ENCODE measurements around the gene RBM18. TPM values are rescaled to one million over a fixed set of nuclear protein-coding genes. Genes with fewer than 3 reads are reported as not detected.
A peak's percentile ranks its signal among the peaks of the same experiment; 100 is the strongest.

The RBM18 gene
- total and polyA plus RNA-seq, 2 of the 4 experiments (the other 2 are of a cell fraction): 8.4 to 15.6 TPM

- CTCF ChIA-PET: no interaction called here
- in situ Hi-C loops (cut with MboI; ENCODE audit: low sequenced_read_pairs): no loop called here
Observed at GRCh38 chr9:122213102-122213588, 51.5 kb downstream of the RBM18 start.

More at GRCh38 chr9:122213102-122213588, 51.5 kb downstream of the RBM18 start:
- Histone ChIP-seq H4K8ac (ENCODE audit: low read depth in 2 of 2, low read length in 2 of 2) (no peak overlapping the region), H2BK20ac (ENCODE audit: low read depth, low read length) (no peak overlapping the region), H2BK120ac (ENCODE audit: low read depth, low read length) (no peak overlapping the region), H2BK5ac (ENCODE audit: low read depth, low read length, poor library complexity, severe bottlenecking) (no peak overlapping the region), H4K5ac (ENCODE audit: low read depth, low read length) (no peak overlapping the region), H3K18ac (ENCODE audit: low read depth, low read length) (no peak overlapping the region), H3K14ac (replicated peaks; ENCODE audit: low read depth, low read length) (no peak overlapping the region), H3K9ac (ENCODE audit: low read depth, low read length) (no peak overlapping the region), H2AFZ (replicated peaks; ENCODE audit: low read length, poor library complexity) (peak overlapping the region; percentile 84), H3K27me3 (ENCODE audit: control insufficient read depth, insufficient read depth, low read length) (peaks cover 71% of the 10 kb centered on the region), H3K4me2 (ENCODE audit: low read depth, low read length) (no peak overlapping the region), H3K4ac (ENCODE audit: low read depth, low read length) (no peak overlapping the region), H3K23ac (ENCODE audit: low read depth, low read length) (no peak overlapping the region), H3K9me1 (ENCODE audit: insufficient read depth, low read length) (no peaks in the 10 kb centered on the region), H2AK9ac (replicated peaks; ENCODE audit: low read depth, low read length, poor library complexity) (peak overlapping the region; percentile 15), H2BK15ac (ENCODE audit: low read depth, low read length) (no peak overlapping the region), H2AK5ac (ENCODE audit: low read depth, low read length) (no peak overlapping the region), H3K79me1 (ENCODE audit: low read depth in 1 of 2, low read length in 2 of 2) (no peaks in the 10 kb centered on the region), H3K4me3 (ENCODE audit: insufficient read depth, low read depth, low read length) (no peak overlapping the region), H3K4me1 (ENCODE audit: control insufficient read depth, insufficient read depth, low read length) (peaks cover 4% of the 10 kb centered on the region; the same call in 1 of the 2 replicates), H4K91ac (ENCODE audit: insufficient read depth, low read depth, low read length) (no peak overlapping the region), H4K20me1 (ENCODE audit: insufficient read depth, low read length) (peaks cover 9% of the 10 kb centered on the region; the same call in 1 of the 2 replicates), H3K56ac (ENCODE audit: extremely low read depth, insufficient read depth, low read length) (no peak overlapping the region), H3K27ac (ENCODE audit: insufficient read depth, low read length) (no peak overlapping the region), H3K9me3 (ENCODE audit: control insufficient read depth, insufficient read depth, low read length) (peaks cover 10% of the 10 kb centered on the region; the same call in 1 of the 2 replicates), H3K36me3 (ENCODE audit: control insufficient read depth, insufficient read depth, low read length) (no peaks in the 10 kb centered on the region)
- dilution Hi-C loops (cut with HindIII; ENCODE audit: low sequenced_read_pairs, unreplicated experiment) (no loop called here), intact Hi-C loops (cut with micrococcal nuclease) (no loop called here)
- DNase-seq (no peak), ATAC-seq (ENCODE audit: low read depth) (no peak)
- no TSS peak for BruUV-seq (replicated peaks)
- POLR2A ChIA-PET (ENCODE audit: unreplicated experiment): no interaction called here
- WGBS, 2 experiments (ENCODE audit: extremely low coverage in 2 of 2, insufficient read length in 1 of 2): 14% methylated on average over 3 of the region's 20 CpGs; no CpG with 5 or more reads in 1 of the 2 experiments
- TF ChIP-seq MAZ (IDR thresholded peaks at IDR 0.05; ENCODE audit: borderline replicate concordance, low read depth, low read length): no peak
- no peak for TF ChIP-seq RFX5 (IDR thresholded peaks at IDR 0.05; ENCODE audit: low read depth, low read length)
- no peak for TF ChIP-seq CTCF (conservative IDR thresholded peaks at IDR 0.05; ENCODE audit: low read depth, low read length)
- TF ChIP-seq MAFK (IDR thresholded peaks at IDR 0.05; ENCODE audit: low read depth, low read length): no peak
- TF ChIP-seq, protein P1, sequence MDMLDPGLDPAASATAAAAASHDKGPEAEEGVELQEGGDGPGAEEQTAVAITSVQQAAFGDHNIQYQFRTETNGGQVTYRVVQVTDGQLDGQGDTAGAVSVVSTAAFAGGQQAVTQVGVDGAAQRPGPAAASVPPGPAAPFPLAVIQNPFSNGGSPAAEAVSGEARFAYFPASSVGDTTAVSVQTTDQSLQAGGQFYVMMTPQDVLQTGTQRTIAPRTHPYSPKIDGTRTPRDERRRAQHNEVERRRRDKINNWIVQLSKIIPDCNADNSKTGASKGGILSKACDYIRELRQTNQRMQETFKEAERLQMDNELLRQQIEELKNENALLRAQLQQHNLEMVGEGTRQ (IDR thresholded peaks at IDR 0.05; ENCODE audit: low read depth, low read length): no peak
- no peak for TF ChIP-seq RAD21 (IDR thresholded peaks at IDR 0.05; ENCODE audit: low read length)
- no peak for TF ChIP-seq RCOR1 (IDR thresholded peaks at IDR 0.05; ENCODE audit: insufficient replicate concordance, low read length)
- TF ChIP-seq FOS (IDR thresholded peaks at IDR 0.05; ENCODE audit: low read depth, low read length): no peak
- no peak for TF ChIP-seq CEBPB (IDR thresholded peaks at IDR 0.05; ENCODE audit: low read depth, low read length)
- TF ChIP-seq MXI1 (IDR thresholded peaks at IDR 0.05; ENCODE audit: borderline replicate concordance, low read depth, low read length): no peak
- no peak for TF ChIP-seq NFE2L2 (IDR thresholded peaks at IDR 0.05; ENCODE audit: low read depth, low read length)
- TF ChIP-seq SMC3 (IDR thresholded peaks at IDR 0.05; ENCODE audit: low read depth, low read length): no peak
- TF ChIP-seq BHLHE40 (IDR thresholded peaks at IDR 0.05; ENCODE audit: low read depth, low read length): no peak
- TF ChIP-seq, protein P2, sequence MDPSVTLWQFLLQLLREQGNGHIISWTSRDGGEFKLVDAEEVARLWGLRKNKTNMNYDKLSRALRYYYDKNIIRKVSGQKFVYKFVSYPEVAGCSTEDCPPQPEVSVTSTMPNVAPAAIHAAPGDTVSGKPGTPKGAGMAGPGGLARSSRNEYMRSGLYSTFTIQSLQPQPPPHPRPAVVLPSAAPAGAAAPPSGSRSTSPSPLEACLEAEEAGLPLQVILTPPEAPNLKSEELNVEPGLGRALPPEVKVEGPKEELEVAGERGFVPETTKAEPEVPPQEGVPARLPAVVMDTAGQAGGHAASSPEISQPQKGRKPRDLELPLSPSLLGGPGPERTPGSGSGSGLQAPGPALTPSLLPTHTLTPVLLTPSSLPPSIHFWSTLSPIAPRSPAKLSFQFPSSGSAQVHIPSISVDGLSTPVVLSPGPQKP (IDR thresholded peaks at IDR 0.05; ENCODE audit: borderline replicate concordance, low read depth, low read length): no peak
- TF ChIP-seq POLR2A (IDR thresholded peaks at IDR 0.05; ENCODE audit: low read depth, low read length): no peak
- no peak for TF ChIP-seq CHD1 (IDR thresholded peaks at IDR 0.05; ENCODE audit: low read depth, low read length)

All from IMR-90 (cell line).